ENCODE data around the gene LRFN4. TPM values are rescaled to one million over a fixed set of nuclear protein-coding genes. Genes with fewer than 3 reads are reported as not detected.
A peak's percentile ranks its signal among the peaks of the same experiment; 100 is the strongest.

The LRFN4 gene
- total RNA-seq, 4 donors from 2014 or later, result 1.5 to 17.0 (median 5.4) TPM

- Histone ChIP-seq H3K27ac (no peak overlapping the region), H3K4me3 (no peak overlapping the region), H3K36me3 (no peaks in the 10 kb centered on the region), H3K9me3 (no peaks in the 10 kb centered on the region), H3K27me3 (no peaks in the 10 kb centered on the region), H3K4me1 (no peaks in the 10 kb centered on the region)
- intact Hi-C loops (cut with DNase I; ENCODE audit: low total_unique reads), result no loop called here
- no peak for DNase-seq
- TF ChIP-seq POLR2A (IDR thresholded peaks at IDR 0.05), result no peak
- TF ChIP-seq CTCF (IDR thresholded peaks at IDR 0.05), result no peak
Measured at GRCh38 chr11:66834943-66835342, 21.9 kb upstream of the LRFN4 start.

- Histone ChIP-seq H3K9me3 (no peaks in the 10 kb centered on the region), H3K36me3 (no peaks in the 10 kb centered on the region), H3K4me3 (no peak overlapping the region), H3K27ac (no peak overlapping the region), H3K27me3 (no peaks in the 10 kb centered on the region), H3K4me1 (no peaks in the 10 kb centered on the region)
- no peak for TF ChIP-seq POLR2A (IDR thresholded peaks at IDR 0.05)
- intact Hi-C loops (cut with DNase I; ENCODE audit: low total_unique reads), result no loop called here
- no peak for DNase-seq
Measured at GRCh38 chr11:66835768-66836405, 21.0 kb upstream of the LRFN4 start.

- TF ChIP-seq POLR2A (IDR thresholded peaks at IDR 0.05) (no peak), CTCF (IDR thresholded peaks at IDR 0.05) (no peak)
- Histone ChIP-seq H3K4me1 (peaks cover 9 to 17% of the 10 kb centered on the region in 2 donors), H3K36me3 (no peaks in the 10 kb centered on the region), H3K9me3 (no peaks in the 10 kb centered on the region), H3K27ac (no peak overlapping the region), H3K27me3 (no peaks in the 10 kb centered on the region), H3K4me3 (no peak overlapping the region)
- intact Hi-C loops (cut with DNase I; ENCODE audit: low total_unique reads), result no loop called here
- DNase-seq, result no peak
Measured at GRCh38 chr11:66840317-66841091, 16.4 kb upstream of the LRFN4 start.

- Histone ChIP-seq H3K9me3 (no peaks in the 10 kb centered on the region), H3K27me3 (no peaks in the 10 kb centered on the region), H3K27ac (peak overlapping the region in 1 of 2 donors; percentile 86), H3K36me3 (no peaks in the 10 kb centered on the region), H3K4me3 (peak overlapping the region; percentile 94 to 96), H3K4me1 (peaks cover 9 to 17% of the 10 kb centered on the region in 2 donors)
- TF ChIP-seq CTCF (IDR thresholded peaks at IDR 0.05) (no peak), POLR2A (IDR thresholded peaks at IDR 0.05) (no peak)
- intact Hi-C loops (cut with DNase I; ENCODE audit: low total_unique reads), result no loop called here
- no peak for DNase-seq
Measured at GRCh38 chr11:66841861-66842260, 15.0 kb upstream of the LRFN4 start.

- Histone ChIP-seq H3K36me3 (no peaks in the 10 kb centered on the region), H3K4me3 (peak overlapping the region; percentile 94 to 96), H3K27me3 (no peaks in the 10 kb centered on the region), H3K27ac (peak overlapping the region; percentile 86 to 98), H3K9me3 (no peaks in the 10 kb centered on the region), H3K4me1 (peaks cover 9 to 17% of the 10 kb centered on the region in 2 donors)
- DNase-seq, result no peak
- TF ChIP-seq CTCF (IDR thresholded peaks at IDR 0.05) (no peak), POLR2A (IDR thresholded peaks at IDR 0.05) (no peak)
- intact Hi-C loops (cut with DNase I; ENCODE audit: low total_unique reads), result no loop called here
Measured at GRCh38 chr11:66842501-66842895, 14.4 kb upstream of the LRFN4 start.

Data from uterus (tissue), 4 donors.